PC-3 (cell line): ENCODE results near the gene NPS. TPM values are rescaled to one million over a fixed set of nuclear protein-coding genes. Genes with fewer than 3 reads are reported as not detected.
A peak's percentile ranks its signal among the peaks of the same experiment; 100 is the strongest.

ENCODE experiments used
- ATAC-seq: fragments of 200-7000 bp; cut with Tn5 transposase; 2 replicates; pipeline ENCODE4 v1.9.1; 2020; ENCODE audit warnings: mild to moderate bottlenecking, moderate library complexity
- BruUV-seq: library from RNA; stranded (reverse); fragments of 400-500 nt; replicated peaks from 2 replicates; lab custom pipeline; 2021; lab: Mats Ljungman, UMichigan
- CTCF ChIA-PET: fragments of 300-600 bp; sonication (Branson Sonifier 250); formaldehyde crosslinking; loops from one replicate; lab custom pipeline; 2022; ENCODE audit warnings: antibody characterized with exemption; lab: Charles Lee
- POLR2A ChIA-PET: fragments of 300-600 bp; sonication (Branson Sonifier 250); formaldehyde crosslinking; loops from one replicate; lab custom pipeline; 2022; ENCODE audit warnings: antibody characterized with exemption; ENCODE audit not compliant: unreplicated experiment; lab: Charles Lee
- DNase-seq: peaks from one replicate; pipeline ENCODE4 v3.0.0-alpha.2; 2015
- H2AFZ ChIP-seq: fragments of 300-600 bp; sonication (generic); 2 replicates; pipeline ENCODE4 v1.6.0; 2016; ENCODE audit warnings: antibody characterized with exemption, low read length
- H3F3A ChIP-seq: fragments of 300-600 bp; sonication (generic); one replicate; pipeline ENCODE4 v1.6.0; 2017; ENCODE audit warnings: antibody characterized with exemption, low read length, control low read depth, mild to moderate bottlenecking; ENCODE audit not compliant: unreplicated experiment
- H3K27ac ChIP-seq: fragments of 300-600 bp; sonication (generic); 2 replicates; pipeline ENCODE4 v1.5.1; 2016; ENCODE audit warnings: mild to moderate bottlenecking, low read length
- H3K27me3 ChIP-seq: fragments of 300-600 bp; sonication (generic); 2 replicates; pipeline ENCODE4 v1.6.1; 2016; ENCODE audit warnings: low read length, mixed read lengths
- H3K36me3 ChIP-seq: fragments of 300-600 bp; sonication (generic); 2 replicates; pipeline ENCODE4 v1.6.1; 2016; ENCODE audit warnings: low read depth, mixed run types, low read length, mixed read lengths
- H3K4me1 ChIP-seq: fragments of 300-600 bp; sonication (generic); 2 replicates; pipeline ENCODE4 v1.5.1; 2016; ENCODE audit warnings: low read length; ENCODE audit not compliant: insufficient read depth
- H3K4me2 ChIP-seq: fragments of 300-600 bp; sonication (generic); 2 replicates; pipeline ENCODE4 v1.6.0; 2016; ENCODE audit warnings: low read length
- H3K4me3 ChIP-seq: fragments of 300-600 bp; sonication (generic); 2 replicates; pipeline ENCODE4 v1.5.1; 2016; ENCODE audit warnings: mild to moderate bottlenecking, low read length, mixed read lengths
- H3K79me2 ChIP-seq: fragments of 300-600 bp; sonication (generic); 2 replicates; pipeline ENCODE4 v1.6.1; 2017; ENCODE audit warnings: low read length, mixed read lengths
- H3K9ac ChIP-seq: fragments of 300-600 bp; sonication (generic); 2 replicates; pipeline ENCODE4 v1.6.0; 2016; ENCODE audit warnings: mild to moderate bottlenecking, low read length
- H3K9me2 ChIP-seq: fragments of 300-600 bp; sonication (generic); replicated peaks from 2 replicates; pipeline ENCODE4 v1.6.1; 2016; ENCODE audit warnings: mixed run types, low read length, mixed read lengths
- H3K9me3 ChIP-seq: fragments of 300-600 bp; sonication (generic); 2 replicates; pipeline ENCODE4 v1.6.1; 2016; ENCODE audit warnings: low read length, mixed read lengths
- H4K20me1 ChIP-seq: fragments of 300-600 bp; sonication (generic); 2 replicates; pipeline ENCODE4 v1.6.1; 2016; ENCODE audit warnings: low read length, mixed read lengths
- CTCF ChIP-seq: fragments of 300-600 bp; sonication (generic); conservative IDR thresholded peaks from 2 replicates; pipeline ENCODE4 v1.5.1; 2017; ENCODE audit warnings: antibody characterized with exemption, low read depth, mild to moderate bottlenecking, low read length
- EZH2 ChIP-seq: fragments of 300-600 bp; sonication (generic); IDR thresholded peaks from one replicate; pipeline ENCODE4 v1.6.1; 2017; ENCODE audit warnings: antibody characterized with exemption, mild to moderate bottlenecking, low read length; ENCODE audit not compliant: unreplicated experiment
- EZH2phosphoT487 ChIP-seq: fragments of 300-600 bp; sonication (generic); IDR thresholded peaks from 2 replicates; pipeline ENCODE4 v1.6.1; 2018; ENCODE audit warnings: mild to moderate bottlenecking, antibody characterized with exemption, low read length, borderline replicate concordance
- intact Hi-C: fragments of 100-400 bp; cut with micrococcal nuclease; formaldehyde crosslinking; loops from 2 replicates; pipeline ENCODE4 v1.9.0; 2023
- total RNA-seq: library from RNA; depleted of rRNA; stranded (reverse); fragments of >200 nt; gene quantifications from 2 replicates; pipeline ENCODE4 v1.2.3, GENCODE V29; 2014

NPS gene
- total RNA-seq, 1 experiment from 2014 or later, result not detected

GRCh38 chr10:127561647-127562046, 12.5 kb downstream of the NPS start:
- H3K4me1 ChIP-seq, result no peaks in the 10 kb centered on the region
- ChIA-PET CTCF (no interaction called here), POLR2A (no interaction called here)
- ATAC-seq, result no peak
- no TSS peak for BruUV-seq
- H3K4me3 ChIP-seq, result no peak overlapping the region
- H2AFZ ChIP-seq, result no peak overlapping the region
- H3K27ac ChIP-seq, result no peak overlapping the region
- TF ChIP-seq EZH2phosphoT487 (no peak), EZH2 (no peak), CTCF (no peak)
- H3F3A ChIP-seq, result no peaks in the 10 kb centered on the region
- no peak overlapping the region for H3K4me2 ChIP-seq
- intact Hi-C loops, result no loop called here
- H3K79me2 ChIP-seq, result no peaks in the 10 kb centered on the region
- H3K9me3 ChIP-seq, result no peaks in the 10 kb centered on the region
- DNase-seq, result no peak
- H3K36me3 ChIP-seq, result no peaks in the 10 kb centered on the region
- H3K9me2 ChIP-seq, result no peaks in the 10 kb centered on the region
- H3K27me3 ChIP-seq, result peaks cover 21% of the 10 kb centered on the region
- no peak overlapping the region for H3K9ac ChIP-seq
- no peaks in the 10 kb centered on the region for H4K20me1 ChIP-seq

- no peak for TF ChIP-seq EZH2phosphoT487
- TF ChIP-seq EZH2, result no peak
- peak; percentile 65 for TF ChIP-seq CTCF
- ATAC-seq (no peak), DNase-seq (peak; percentile 12)
- Histone ChIP-seq H3K4me1 (no peaks in the 10 kb centered on the region), H3K9ac (no peak overlapping the region), H3K9me3 (no peaks in the 10 kb centered on the region), H3K9me2 (no peaks in the 10 kb centered on the region), H3F3A (no peaks in the 10 kb centered on the region), H3K4me2 (no peak overlapping the region), H3K27me3 (peaks cover 32% of the 10 kb centered on the region), H2AFZ (no peak overlapping the region), H3K27ac (no peak overlapping the region), H3K36me3 (no peaks in the 10 kb centered on the region), H3K4me3 (no peak overlapping the region), H3K79me2 (no peaks in the 10 kb centered on the region), H4K20me1 (no peaks in the 10 kb centered on the region)
- intact Hi-C loops, result no loop called here
- ChIA-PET CTCF (no interaction called here), POLR2A (no interaction called here)
- no TSS peak for BruUV-seq
Measured at GRCh38 chr10:127563718-127564553, 14.8 kb downstream of the NPS start.

GRCh38 chr10:127564644-127565043, 15.5 kb downstream of the NPS start:
- Histone ChIP-seq H3K79me2 (no peaks in the 10 kb centered on the region), H3K9ac (no peak overlapping the region), H2AFZ (no peak overlapping the region), H3K4me1 (no peaks in the 10 kb centered on the region), H4K20me1 (no peaks in the 10 kb centered on the region), H3F3A (no peaks in the 10 kb centered on the region), H3K9me2 (no peaks in the 10 kb centered on the region), H3K27ac (no peak overlapping the region), H3K4me2 (no peak overlapping the region), H3K4me3 (no peak overlapping the region), H3K9me3 (no peaks in the 10 kb centered on the region), H3K36me3 (no peaks in the 10 kb centered on the region), H3K27me3 (peaks cover 35% of the 10 kb centered on the region)
- BruUV-seq, result no TSS peak
- ChIA-PET CTCF (no interaction called here), POLR2A (no interaction called here)
- ATAC-seq (no peak), DNase-seq (no peak)
- intact Hi-C loops, result no loop called here
- TF ChIP-seq EZH2phosphoT487 (no peak), CTCF (no peak), EZH2 (no peak)
